Neural cell (in vitro differentiated cells): ENCODE results near the gene KRTAP9-8.

Experiments used
- POLR2AphosphoS5 ChIP-seq: IDR thresholded peaks from 2 replicates; pipeline ENCODE4 v1.6.1; 2012
- TF ChIP-seq, protein P1 (sequence below): fragments of 450-650 bp; IDR thresholded peaks from 2 replicates; pipeline ENCODE4 v1.5.1; 2014; ENCODE audit warnings: antibody characterized with exemption, mild to moderate bottlenecking, moderate library complexity; ENCODE audit not compliant: poor library complexity, severe bottlenecking

GRCh38 chr17:41264599-41264998, 26.8 kb downstream of the KRTAP9-8 start:
- TF ChIP-seq, protein P1, sequence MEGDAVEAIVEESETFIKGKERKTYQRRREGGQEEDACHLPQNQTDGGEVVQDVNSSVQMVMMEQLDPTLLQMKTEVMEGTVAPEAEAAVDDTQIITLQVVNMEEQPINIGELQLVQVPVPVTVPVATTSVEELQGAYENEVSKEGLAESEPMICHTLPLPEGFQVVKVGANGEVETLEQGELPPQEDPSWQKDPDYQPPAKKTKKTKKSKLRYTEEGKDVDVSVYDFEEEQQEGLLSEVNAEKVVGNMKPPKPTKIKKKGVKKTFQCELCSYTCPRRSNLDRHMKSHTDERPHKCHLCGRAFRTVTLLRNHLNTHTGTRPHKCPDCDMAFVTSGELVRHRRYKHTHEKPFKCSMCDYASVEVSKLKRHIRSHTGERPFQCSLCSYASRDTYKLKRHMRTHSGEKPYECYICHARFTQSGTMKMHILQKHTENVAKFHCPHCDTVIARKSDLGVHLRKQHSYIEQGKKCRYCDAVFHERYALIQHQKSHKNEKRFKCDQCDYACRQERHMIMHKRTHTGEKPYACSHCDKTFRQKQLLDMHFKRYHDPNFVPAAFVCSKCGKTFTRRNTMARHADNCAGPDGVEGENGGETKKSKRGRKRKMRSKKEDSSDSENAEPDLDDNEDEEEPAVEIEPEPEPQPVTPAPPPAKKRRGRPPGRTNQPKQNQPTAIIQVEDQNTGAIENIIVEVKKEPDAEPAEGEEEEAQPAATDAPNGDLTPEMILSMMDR, result no peak
- TF ChIP-seq POLR2AphosphoS5, result no peak
